Parathyroid adenoma (tissue), 2 donors: ENCODE data around the gene ZNF275.
"Not testable (repeated sequence)": the region's sequence is repeated elsewhere in the genome, so short reads cannot be mapped to it uniquely, and the experiment has no call there.

ENCODE experiments used
- H2AFZ ChIP-seq: fragments of 300-600 bp; sonication (generic); one replicate; pipeline ENCODE4 v1.7.0; 2017; ENCODE audit warnings: antibody characterized with exemption, mild to moderate bottlenecking
- H3K27ac ChIP-seq: fragments of 300-600 bp; sonication (generic); one replicate; pipeline ENCODE4 v1.7.0; 2017
- H3K27me3 ChIP-seq: fragments of 300-600 bp; sonication (generic); one replicate; pipeline ENCODE4 v1.7.0; 2017; ENCODE audit warnings: low read length; ENCODE audit not compliant: control insufficient read depth, insufficient read depth
- H3K36me3 ChIP-seq: fragments of 300-600 bp; sonication (generic); one replicate; pipeline ENCODE4 v1.7.0; 2017; ENCODE audit warnings: low read length; ENCODE audit not compliant: control insufficient read depth, insufficient read depth
- H3K4me1 ChIP-seq: fragments of 300-600 bp; sonication (generic); one replicate; pipeline ENCODE4 v1.7.0; 2017; ENCODE audit warnings: control low read depth
- H3K4me2 ChIP-seq: fragments of 300-600 bp; sonication (generic); one replicate; pipeline ENCODE4 v1.7.0; 2017; ENCODE audit warnings: low read length
- H3K4me3 ChIP-seq: fragments of 300-600 bp; sonication (generic); one replicate; pipeline ENCODE4 v1.7.0; 2017; ENCODE audit warnings: low read depth, low read length
- H3K79me2 ChIP-seq: fragments of 300-600 bp; sonication (generic); one replicate; pipeline ENCODE4 v1.7.0; 2017; ENCODE audit warnings: control low read depth
- H3K9ac ChIP-seq: fragments of 300-600 bp; sonication (generic); one replicate; pipeline ENCODE4 v1.7.0; 2017; ENCODE audit warnings: mild to moderate bottlenecking
- H3K9me3 ChIP-seq: fragments of 300-600 bp; sonication (generic); one replicate; pipeline ENCODE4 v1.7.0; 2017; ENCODE audit warnings: low read length; ENCODE audit not compliant: control insufficient read depth
- CTCF ChIP-seq: fragments of 300-600 bp; sonication (generic); IDR thresholded peaks from one replicate; pipeline ENCODE4 v1.7.0; 2017; ENCODE audit warnings: antibody characterized with exemption, mild to moderate bottlenecking
- donor health status: primary hyperparathyroidism.

The ZNF275 gene

GRCh38 chrX:153333821-153334653 is at the start of gene ZNF275:
Gene ZNF275 (plus strand): TSS chrX:153334153. CDS start chrX:153336680, 2,527 bp downstream.
- H3K9me3 ChIP-seq: no peaks in the 10 kb centered on the region
- peak within 1 kb of the TSS; percentile 69 for H3K4me3 ChIP-seq
- H3K27ac ChIP-seq: peak within 1 kb of the TSS; percentile 51
- H3K9ac ChIP-seq: peak within 1 kb of the TSS; percentile 76
- H3K4me1 ChIP-seq: peaks cover 6% of the 10 kb centered on the region
- no peaks in the 10 kb centered on the region for H3K27me3 ChIP-seq
- H2AFZ ChIP-seq: peak within 1 kb of the TSS; percentile 50
- no peaks in the 10 kb centered on the region for H3K36me3 ChIP-seq
- peaks cover 16% of the 10 kb centered on the region for H3K79me2 ChIP-seq
- TF ChIP-seq CTCF: no peak
- peak within 1 kb of the TSS; percentile 62 for H3K4me2 ChIP-seq

- not testable (repeated sequence) for H3K27me3 ChIP-seq, H3K79me2 ChIP-seq, H3K27ac ChIP-seq, H3K4me2 ChIP-seq, H3K4me3 ChIP-seq, H3K9me3 ChIP-seq, H3K36me3 ChIP-seq, H3K9ac ChIP-seq, H3K4me1 ChIP-seq, H2AFZ ChIP-seq
Measured at GRCh38 chrX:153285678-153286077, 48.3 kb upstream of the ZNF275 start.

- not testable (repeated sequence) for H3K9me3 ChIP-seq, H3K4me1 ChIP-seq, H3K4me3 ChIP-seq, H3K36me3 ChIP-seq, H3K4me2 ChIP-seq, H2AFZ ChIP-seq, H3K79me2 ChIP-seq, H3K27me3 ChIP-seq, H3K9ac ChIP-seq, H3K27ac ChIP-seq
Measured at GRCh38 chrX:153288807-153289206, 45.1 kb upstream of the ZNF275 start.

GRCh38 chrX:153293485-153294071 is 40.4 kb upstream of the ZNF275 start:
- H3K4me2 ChIP-seq, H3K9ac ChIP-seq, H2AFZ ChIP-seq, H3K4me1 ChIP-seq, H3K27ac ChIP-seq, H3K4me3 ChIP-seq, H3K36me3 ChIP-seq, H3K9me3 ChIP-seq, H3K27me3 ChIP-seq, H3K79me2 ChIP-seq: not testable (repeated sequence)

- Histone ChIP-seq H3K4me3 (no peak overlapping the region), H3K79me2 (no peaks in the 10 kb centered on the region), H3K4me2 (no peak overlapping the region), H3K9me3 (no peaks in the 10 kb centered on the region), H2AFZ (no peak overlapping the region), H3K36me3 (no peaks in the 10 kb centered on the region), H3K27me3 (no peaks in the 10 kb centered on the region), H3K27ac (no peak overlapping the region), H3K4me1 (no peaks in the 10 kb centered on the region), H3K9ac (no peak overlapping the region)
- TF ChIP-seq CTCF: no peak
Measured at GRCh38 chrX:153297376-153297775, 36.6 kb upstream of the ZNF275 start.

- H3K36me3 ChIP-seq: no peaks in the 10 kb centered on the region
- no peak for TF ChIP-seq CTCF
- no peak overlapping the region for H3K27ac ChIP-seq
- H3K9me3 ChIP-seq: no peaks in the 10 kb centered on the region
- no peak overlapping the region for H3K4me3 ChIP-seq
- no peak overlapping the region for H2AFZ ChIP-seq
- H3K79me2 ChIP-seq: no peaks in the 10 kb centered on the region
- H3K4me1 ChIP-seq: no peaks in the 10 kb centered on the region
- H3K27me3 ChIP-seq: no peaks in the 10 kb centered on the region
- H3K9ac ChIP-seq: no peak overlapping the region
- no peak overlapping the region for H3K4me2 ChIP-seq
Measured at GRCh38 chrX:153299855-153300254, 34.1 kb upstream of the ZNF275 start.
